B cell (primary cell): Measurements from ENCODE around the gene SLC37A2. TPM values are rescaled to one million over a fixed set of nuclear protein-coding genes. Genes with fewer than 3 reads are reported as not detected.

ENCODE experiments used
- ATAC-seq: fragments of 200-7000 bp; cut with Tn5 transposase; one replicate; pipeline ENCODE4 v1.10.0; 2021; ENCODE audit warnings: low read depth, mild to moderate bottlenecking, moderate number of reproducible peaks, moderate library complexity
- CTCF ChIA-PET: fragments of 350-600 bp; sonication (Branson Sonifier 250); formaldehyde crosslinking; loops from one replicate; lab custom pipeline; 2021; ENCODE audit warnings: antibody characterized with exemption, inconsistent platforms; lab: Charles Lee
- POLR2A ChIA-PET: fragments of 350-600 bp; sonication (Branson Sonifier 250); formaldehyde crosslinking; loops from one replicate; lab custom pipeline; 2021; ENCODE audit warnings: antibody characterized with exemption; lab: Charles Lee
- DNase-seq: peaks from one replicate; pipeline ENCODE4 v3.0.0; 2013
- H2AFZ ChIP-seq: 2 replicates; pipeline ENCODE4 v1.6.1; 2012; ENCODE audit warnings: mild to moderate bottlenecking, low read depth, low read length; ENCODE audit not compliant: insufficient read depth, poor library complexity, severe bottlenecking
- H3K27ac ChIP-seq, 2 donors: 1 replicate in 1 of 2; 2 replicates in 1 of 2; pipeline ENCODE4 v1.5.1; 2012 to 2013; ENCODE audit warnings: low read length in 2 of 2, mild to moderate bottlenecking in 2 of 2, moderate library complexity in 1 of 2
- H3K27me3 ChIP-seq, 4 experiments: fragments of 200-600 bp in 1 of 4; sonication (generic) in 1 of 4; replicated peaks in 1 of 4; 1 replicate in 2 of 4; 2 replicates in 2 of 4; pipeline versions ENCODE4 v1.6.1 to v1.7.0; 2013 to 2016; ENCODE audit warnings: low read length in 3 of 4, mild to moderate bottlenecking in 2 of 4, mixed read lengths in 1 of 4, moderate library complexity in 1 of 4; ENCODE audit not compliant: insufficient read depth in 4 of 4, control insufficient read depth in 3 of 4; ENCODE audit errors: control extremely low read depth in 1 of 4
- H3K36me3 ChIP-seq, 2 experiments: replicated peaks in 1 of 2; 1 replicate in 1 of 2; 2 replicates in 1 of 2; pipeline versions ENCODE4 v1.6.1 to v1.7.1; 2013; ENCODE audit warnings: low read length in 1 of 2; ENCODE audit not compliant: insufficient read depth in 2 of 2, control insufficient read depth in 1 of 2; ENCODE audit errors: control extremely low read depth in 1 of 2, extremely low read depth in 1 of 2
- H3K4me1 ChIP-seq, 2 donors: fragments of 200-600 bp in 1 of 2; sonication (generic) in 1 of 2; 1 replicate in 1 of 2; 2 replicates in 1 of 2; pipeline versions ENCODE4 v1.5.1 to v1.6.1; 2013 to 2017; ENCODE audit warnings: low read length in 2 of 2; ENCODE audit not compliant: control insufficient read depth in 2 of 2, insufficient read depth in 2 of 2
- H3K4me2 ChIP-seq: replicated peaks from 2 replicates; pipeline ENCODE3; 2012; ENCODE audit warnings: mild to moderate bottlenecking, low read depth, low read length; ENCODE audit not compliant: poor library complexity, severe bottlenecking
- H3K4me3 ChIP-seq, 5 experiments: fragments of 200-600 bp in 1 of 5; sonication (generic) in 1 of 5; 1 replicate in 3 of 5; 2 replicates in 2 of 5; pipeline versions ENCODE4 v1.5.1 to v1.7.0; 2011 to 2016; ENCODE audit warnings: low read length in 4 of 5, mild to moderate bottlenecking in 4 of 5, low read depth in 2 of 5, control low read depth in 1 of 5, moderate library complexity in 1 of 5; ENCODE audit not compliant: insufficient read depth in 1 of 5; ENCODE audit errors: control extremely low read depth in 1 of 5, extremely low read depth in 1 of 5
- H3K79me2 ChIP-seq: fragments of 200-600 bp; sonication (generic); one replicate; pipeline ENCODE4 v1.6.0; 2016; ENCODE audit warnings: low read length; ENCODE audit not compliant: control insufficient read depth, insufficient read depth
- H3K9ac ChIP-seq: fragments of 200-600 bp; sonication (generic); 2 replicates; pipeline ENCODE4 v1.6.1; 2017; ENCODE audit warnings: mild to moderate bottlenecking, low read length, moderate library complexity
- H3K9me3 ChIP-seq, 3 donors: one replicate each; pipeline versions ENCODE4 v1.6.1 to v1.7.1; 2013; ENCODE audit warnings: low read length in 2 of 3; ENCODE audit not compliant: control insufficient read depth in 2 of 3, insufficient read depth in 1 of 3; ENCODE audit errors: control extremely low read depth in 1 of 3
- H4K20me1 ChIP-seq: 2 replicates; pipeline ENCODE4 v1.6.0; 2012; ENCODE audit warnings: mild to moderate bottlenecking, low read length; ENCODE audit not compliant: insufficient read depth, control insufficient read depth, poor library complexity, severe bottlenecking
- H3K27ac Mint-ChIP-seq: one replicate; pipeline ENCODE4 v1.8.0; 2021; ENCODE audit warnings: mixed read lengths
- H3K27me3 Mint-ChIP-seq: one replicate; pipeline ENCODE4 v1.8.0; 2021; ENCODE audit warnings: mixed read lengths
- H3K4me1 Mint-ChIP-seq: one replicate; pipeline ENCODE4 v1.8.0; 2021; ENCODE audit warnings: mixed read lengths
- H3K4me3 Mint-ChIP-seq: one replicate; pipeline ENCODE4 v1.8.0; 2021; ENCODE audit warnings: mixed read lengths
- H3K9me3 Mint-ChIP-seq: one replicate; pipeline ENCODE4 v1.8.0; 2022; ENCODE audit warnings: mixed read lengths; ENCODE audit not compliant: insufficient read depth
- CTCF ChIP-seq: fragments of 200-600 bp; IDR thresholded peaks from one replicate; pipeline ENCODE4 v1.8.0; 2022; ENCODE audit warnings: antibody characterized with exemption, mild to moderate bottlenecking
- EZH2 ChIP-seq: IDR thresholded peaks from 2 replicates; pipeline ENCODE4 v1.6.1; 2012; ENCODE audit warnings: borderline replicate concordance, low read depth, mild to moderate bottlenecking, moderate library complexity, low read length; ENCODE audit not compliant: insufficient read depth, poor library complexity, severe bottlenecking
- WGBS: methylation state at CpG from one replicate; pipeline ENCODE4 v1.1.5; 2013; ENCODE audit warnings: missing lambda C conversion rate; ENCODE audit not compliant: insufficient coverage; 5-methylcytosine and 5-hydroxymethylcytosine counted together
- intact Hi-C: fragments of 100-400 bp; cut with micrococcal nuclease; formaldehyde crosslinking; loops from one replicate; pipeline ENCODE4 v1.10.0; 2022
- polyA plus RNA-seq: library from polyadenylated mRNA; depleted of rRNA; stranded (reverse); fragments of >200 nt; gene quantifications from 2 replicates; pipeline ENCODE4 v1.2.3, GENCODE V29; 2012
- total RNA-seq, 2 donors: library from RNA; stranded (reverse); fragments of 120-200 nt in 1 of 2; gene quantifications; 1 replicate in 1 of 2; 2 replicates in 1 of 2; pipeline versions ENCODE4 v1.2.3 to v1.2.4, GENCODE V29; 2013 to 2022

The SLC37A2 gene
- total and polyA plus RNA-seq, 2 donors (not counting 1 experiment from before 2014, with no cell fraction given) = 7.6 to 27.0 TPM

GRCh38 chr11:125110506-125110905, 47.4 kb downstream of the SLC37A2 start:
- CTCF ChIA-PET = interaction anchor here (1.1 to 4.0 kb wide), 9 partner anchors 14 to 152 kb away, joined by 3 to 29 read pairs (median 3); no protein-coding TSS in a partner anchor
- POLR2A ChIA-PET = interaction anchor here (1.5 to 3.7 kb wide), 2 partner anchors 14 to 156 kb away, joined by 3 to 16 read pairs; partner anchors contain the start of gene CCDC15
- no peaks in the 10 kb centered on the region for H4K20me1 ChIP-seq
- peaks cover 8 to 14% of the 10 kb centered on the region in 2 donors for H3K4me1 ChIP-seq
- H3K79me2 ChIP-seq = peaks cover 9% of the 10 kb centered on the region
- TF ChIP-seq CTCF = no peak
- no peak for TF ChIP-seq EZH2
- ATAC-seq (no peak), DNase-seq (no peak)
- H3K4me1 Mint-ChIP-seq = peaks cover 20% of the 10 kb centered on the region
- peak overlapping the region; percentile 78 for H3K4me2 ChIP-seq
- H3K9me3 Mint-ChIP-seq = peaks cover 6% of the 10 kb centered on the region
- intact Hi-C loops = loop anchor here (5.0 kb wide), 1 partner anchor 777 kb away; the partner anchor contains the start of gene HYLS1
- H3K27ac Mint-ChIP-seq = peak overlapping the region; percentile 54
- peaks cover 0 to 1% of the 10 kb centered on the region in 2 experiments for H3K36me3 ChIP-seq
- no peaks in the 10 kb centered on the region for H3K27me3 ChIP-seq
- peak overlapping the region; percentile 79 for H3K27ac ChIP-seq
- H3K27me3 Mint-ChIP-seq = no peaks in the 10 kb centered on the region
- peak overlapping the region; percentile 98 for H3K4me3 Mint-ChIP-seq
- peak overlapping the region; percentile 66 to 94 (median 80) for H3K4me3 ChIP-seq
- H3K9ac ChIP-seq = peak overlapping the region; percentile 76
- peak overlapping the region; percentile 87 for H2AFZ ChIP-seq
- peaks cover 0 to 13% (median 1%) of the 10 kb centered on the region in 3 donors for H3K9me3 ChIP-seq
- no CpG with 5 or more reads among the region's 4 CpGs for WGBS

- Mint-ChIP-seq H3K4me1 (peaks cover 20% of the 10 kb centered on the region), H3K27ac (peak overlapping the region; percentile 99), H3K27me3 (no peaks in the 10 kb centered on the region), H3K9me3 (peaks cover 6% of the 10 kb centered on the region), H3K4me3 (peak overlapping the region; percentile 98)
- peak overlapping the region; percentile 78 for H3K4me2 ChIP-seq
- peak overlapping the region; percentile 79 for H3K27ac ChIP-seq
- ATAC-seq = no peak
- peaks cover 0 to 1% of the 10 kb centered on the region in 2 experiments for H3K36me3 ChIP-seq
- H2AFZ ChIP-seq = peak overlapping the region; percentile 87
- intact Hi-C loops = loop anchor here (1.0 to 5.0 kb wide), 8 partner anchors 13 to 776 kb away; partner anchors contain the start of genes CCDC15, HYLS1, MSANTD2 and TBRG1
- H3K79me2 ChIP-seq = peaks cover 5% of the 10 kb centered on the region
- POLR2A ChIA-PET = interaction anchor here (1.0 to 3.7 kb wide), 4 partner anchors 15 to 157 kb away, joined by 3 to 16 read pairs (median 8); partner anchors contain the start of genes CCDC15 and SLC37A2
- H3K27me3 ChIP-seq = no peaks in the 10 kb centered on the region
- peaks cover 8 to 14% of the 10 kb centered on the region in 2 donors for H3K4me1 ChIP-seq
- CTCF ChIA-PET = interaction anchor here (1.0 to 4.0 kb wide), 9 partner anchors 11 to 153 kb away, joined by 3 to 29 read pairs (median 3); no protein-coding TSS in a partner anchor
- no peaks in the 10 kb centered on the region for H4K20me1 ChIP-seq
- WGBS = 0% methylated on average over 7 of the region's 9 CpGs
- TF ChIP-seq EZH2 (no peak), CTCF (no peak)
- DNase-seq = no peak
- H3K9me3 ChIP-seq = peaks cover 0 to 13% (median 1%) of the 10 kb centered on the region in 3 donors
- peak overlapping the region; percentile 66 to 94 (median 80) for H3K4me3 ChIP-seq
- H3K9ac ChIP-seq = peak overlapping the region; percentile 76
Observed at GRCh38 chr11:125111001-125111342, 47.9 kb downstream of the SLC37A2 start.
